SK-N-SH (cell line): ENCODE measurements around the gene HK2.

Source experiments
- EP300 ChIP-seq, 2 experiments: IDR thresholded peaks; 2 replicates each; pipeline versions ENCODE4 v1.4.0 to v1.6.1; 2012; ENCODE audit warnings: borderline replicate concordance in 1 of 2, low read depth in 1 of 2, low read length in 1 of 2
- EZH2phosphoT487 ChIP-seq: fragments of 200-600 bp; sonication (generic); IDR thresholded peaks from 2 replicates; pipeline ENCODE4 v1.6.1; 2017; ENCODE audit warnings: low read depth, mixed run types, mild to moderate bottlenecking, antibody characterized with exemption, moderate library complexity, borderline replicate concordance
- MAX ChIP-seq: IDR thresholded peaks from 2 replicates; pipeline ENCODE4 v1.4.0; 2012; ENCODE audit warnings: low read depth
- NRF1 ChIP-seq: IDR thresholded peaks from 2 replicates; pipeline ENCODE4 v1.6.1; 2012; ENCODE audit warnings: low read depth, mild to moderate bottlenecking, low read length
- PBX3 ChIP-seq: IDR thresholded peaks from 2 replicates; pipeline ENCODE4; 2012
- POLR2AphosphoS5 ChIP-seq: IDR thresholded peaks from 2 replicates; pipeline ENCODE4 v1.6.1; 2012; ENCODE audit warnings: low read depth, low read length
- RFX5 ChIP-seq: IDR thresholded peaks from 2 replicates; pipeline ENCODE4 v1.6.1; 2012; ENCODE audit warnings: mild to moderate bottlenecking, improper control_type of control experiment, low read length
- SIN3A ChIP-seq: IDR thresholded peaks from 2 replicates; pipeline ENCODE4 v1.6.1; 2012; ENCODE audit warnings: low read depth, mild to moderate bottlenecking, low read length, moderate library complexity, borderline replicate concordance
- SMC3 ChIP-seq: IDR thresholded peaks from 2 replicates; pipeline ENCODE4 v1.6.1; 2012; ENCODE audit warnings: low read depth, low read length, improper control_type of control experiment
- TAF1 ChIP-seq: IDR thresholded peaks from 2 replicates; pipeline ENCODE4 v1.6.1; 2012; ENCODE audit warnings: low read depth, mild to moderate bottlenecking, low read length, moderate library complexity, borderline replicate concordance
- TEAD4 ChIP-seq: IDR thresholded peaks from 2 replicates; pipeline ENCODE4 v1.4.0; 2012; ENCODE audit warnings: mild to moderate bottlenecking, borderline replicate concordance; ENCODE audit not compliant: insufficient read depth
- YY1 ChIP-seq: IDR thresholded peaks from 2 replicates; pipeline ENCODE4 v1.4.0; 2012; ENCODE audit warnings: low read depth, mild to moderate bottlenecking
- TF ChIP-seq, protein P1 (sequence below): fragments of 200-600 bp; sonication (generic); IDR thresholded peaks from 2 replicates; pipeline ENCODE4 v1.6.1; 2017; ENCODE audit warnings: antibody characterized with exemption, mild to moderate bottlenecking, moderate library complexity
- TF ChIP-seq, protein P2 (sequence below): IDR thresholded peaks from 2 replicates; pipeline ENCODE4 v1.4.0; 2012; ENCODE audit warnings: low read depth, borderline replicate concordance

DNA sequence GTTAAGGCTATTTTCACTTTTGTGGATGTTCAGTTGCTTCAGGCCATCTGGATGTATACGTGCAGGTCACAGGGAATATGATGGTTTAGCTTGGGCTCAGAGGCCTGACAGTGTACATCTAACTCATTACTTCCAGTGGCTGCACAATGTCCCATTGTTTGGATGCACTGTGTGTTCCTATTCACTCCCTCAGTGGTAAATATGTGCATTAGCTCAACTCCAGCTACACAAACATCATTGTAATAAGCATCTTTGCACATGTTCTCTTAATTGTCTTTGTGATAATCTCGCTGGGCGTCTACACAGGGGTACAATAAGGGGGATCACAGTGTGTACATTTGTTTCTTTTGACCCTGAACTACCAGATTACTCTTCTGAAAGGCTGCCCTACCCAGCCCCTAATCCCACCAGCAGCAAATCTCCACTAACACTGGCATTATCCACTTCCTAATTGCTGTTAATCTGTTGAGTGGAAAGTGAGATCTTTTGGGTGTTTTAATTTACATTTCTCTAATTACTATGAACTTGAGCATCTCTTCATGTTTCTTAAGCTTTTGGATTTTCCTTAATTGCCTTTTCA, 68.4 kb downstream of the HK2 start:
- TF ChIP-seq, protein P1, sequence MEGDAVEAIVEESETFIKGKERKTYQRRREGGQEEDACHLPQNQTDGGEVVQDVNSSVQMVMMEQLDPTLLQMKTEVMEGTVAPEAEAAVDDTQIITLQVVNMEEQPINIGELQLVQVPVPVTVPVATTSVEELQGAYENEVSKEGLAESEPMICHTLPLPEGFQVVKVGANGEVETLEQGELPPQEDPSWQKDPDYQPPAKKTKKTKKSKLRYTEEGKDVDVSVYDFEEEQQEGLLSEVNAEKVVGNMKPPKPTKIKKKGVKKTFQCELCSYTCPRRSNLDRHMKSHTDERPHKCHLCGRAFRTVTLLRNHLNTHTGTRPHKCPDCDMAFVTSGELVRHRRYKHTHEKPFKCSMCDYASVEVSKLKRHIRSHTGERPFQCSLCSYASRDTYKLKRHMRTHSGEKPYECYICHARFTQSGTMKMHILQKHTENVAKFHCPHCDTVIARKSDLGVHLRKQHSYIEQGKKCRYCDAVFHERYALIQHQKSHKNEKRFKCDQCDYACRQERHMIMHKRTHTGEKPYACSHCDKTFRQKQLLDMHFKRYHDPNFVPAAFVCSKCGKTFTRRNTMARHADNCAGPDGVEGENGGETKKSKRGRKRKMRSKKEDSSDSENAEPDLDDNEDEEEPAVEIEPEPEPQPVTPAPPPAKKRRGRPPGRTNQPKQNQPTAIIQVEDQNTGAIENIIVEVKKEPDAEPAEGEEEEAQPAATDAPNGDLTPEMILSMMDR: no peak
- TF ChIP-seq SIN3A: no peak
- no peak for TF ChIP-seq PBX3
- TF ChIP-seq POLR2AphosphoS5: no peak
- TF ChIP-seq, protein P2, sequence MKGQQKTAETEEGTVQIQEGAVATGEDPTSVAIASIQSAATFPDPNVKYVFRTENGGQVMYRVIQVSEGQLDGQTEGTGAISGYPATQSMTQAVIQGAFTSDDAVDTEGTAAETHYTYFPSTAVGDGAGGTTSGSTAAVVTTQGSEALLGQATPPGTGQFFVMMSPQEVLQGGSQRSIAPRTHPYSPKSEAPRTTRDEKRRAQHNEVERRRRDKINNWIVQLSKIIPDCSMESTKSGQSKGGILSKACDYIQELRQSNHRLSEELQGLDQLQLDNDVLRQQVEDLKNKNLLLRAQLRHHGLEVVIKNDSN: no peak
- no peak for TF ChIP-seq EZH2phosphoT487
- TF ChIP-seq YY1: no peak
- no peak for TF ChIP-seq RFX5
- TF ChIP-seq NRF1: no peak
- no peak for TF ChIP-seq TEAD4
- no peak for TF ChIP-seq SMC3
- no peak for TF ChIP-seq TAF1
- TF ChIP-seq MAX: no peak
- no peak for TF ChIP-seq EP300 (IDR thresholded peaks at IDR 0.05; ENCODE audit: borderline replicate concordance in 1 of 2, low read depth in 1 of 2, low read length in 1 of 2)
